IMR-90 (cell line): Measurements from ENCODE around the gene SRC. TPM values are rescaled to one million over a fixed set of nuclear protein-coding genes. Genes with fewer than 3 reads are reported as not detected.

ENCODE experiments used
- ATAC-seq: fragments of 200-7000 bp; cut with Tn5 transposase; 2 replicates; pipeline ENCODE4 v1.9.1; 2020; ENCODE audit warnings: low read depth, mild to moderate bottlenecking, moderate library complexity
- BruUV-seq: library from RNA; stranded (reverse); fragments of 400-500 nt; replicated peaks from 2 replicates; lab custom pipeline; 2021; lab: Mats Ljungman, UMichigan
- CTCF ChIA-PET: fragments of 300-600 bp; formaldehyde crosslinking; extraction: SDS; loops from one replicate; lab custom pipeline; 2021; ENCODE audit warnings: antibody characterized with exemption; lab: Yijun Ruan, JAX
- POLR2A ChIA-PET: fragments of 300-600 bp; sonication (Branson Sonifier 250); formaldehyde crosslinking; loops from one replicate; lab custom pipeline; 2022; ENCODE audit warnings: antibody characterized with exemption; ENCODE audit not compliant: unreplicated experiment; lab: Charles Lee
- DNase-seq: peaks from one replicate; pipeline ENCODE4 v3.0.0; 2013
- H2AFZ ChIP-seq: replicated peaks from 2 replicates; pipeline ENCODE3; 2013; ENCODE audit warnings: low read length, mild to moderate bottlenecking; ENCODE audit not compliant: poor library complexity
- H2AK5ac ChIP-seq: 2 replicates; pipeline ENCODE4 v1.6.1; 2013; ENCODE audit warnings: low read depth, low read length, inconsistent platforms
- H2AK9ac ChIP-seq: replicated peaks from 2 replicates; pipeline ENCODE3; 2013; ENCODE audit warnings: mild to moderate bottlenecking, low read depth, low read length, moderate library complexity; ENCODE audit not compliant: poor library complexity
- H2BK120ac ChIP-seq: 2 replicates; pipeline ENCODE4 v1.6.1; 2013; ENCODE audit warnings: low read depth, low read length, inconsistent platforms
- H2BK15ac ChIP-seq: 3 replicates; pipeline ENCODE4 v1.6.1; 2013; ENCODE audit warnings: low read depth, low read length, inconsistent platforms
- H2BK20ac ChIP-seq: 2 replicates; pipeline ENCODE4 v1.6.1; 2013; ENCODE audit warnings: low read depth, mild to moderate bottlenecking, inconsistent platforms, low read length, moderate library complexity
- H2BK5ac ChIP-seq: 2 replicates; pipeline ENCODE4 v1.6.1; 2013; ENCODE audit warnings: mild to moderate bottlenecking, low read depth, low read length, inconsistent platforms; ENCODE audit not compliant: poor library complexity, severe bottlenecking
- H3K14ac ChIP-seq: replicated peaks from 2 replicates; pipeline ENCODE4 v1.6.1; 2013; ENCODE audit warnings: low read depth, low read length, inconsistent platforms
- H3K18ac ChIP-seq: 2 replicates; pipeline ENCODE4 v1.6.1; 2013; ENCODE audit warnings: low read depth, low read length, control low read depth
- H3K23ac ChIP-seq: 2 replicates; pipeline ENCODE4 v1.6.1; 2013; ENCODE audit warnings: low read depth, low read length, inconsistent platforms
- H3K27ac ChIP-seq: 2 replicates; pipeline ENCODE4 v1.5.1; 2013; ENCODE audit warnings: mild to moderate bottlenecking, control low read depth, low read length; ENCODE audit not compliant: insufficient read depth
- H3K27me3 ChIP-seq: 2 replicates; pipeline ENCODE4 v1.6.1; 2013; ENCODE audit warnings: low read length; ENCODE audit not compliant: control insufficient read depth, insufficient read depth
- H3K36me3 ChIP-seq: 2 replicates; pipeline ENCODE4 v1.6.1; 2013; ENCODE audit warnings: low read length, mixed read lengths; ENCODE audit not compliant: control insufficient read depth, insufficient read depth
- H3K4ac ChIP-seq: 2 replicates; pipeline ENCODE4 v1.6.1; 2013; ENCODE audit warnings: low read depth, low read length, inconsistent platforms
- H3K4me1 ChIP-seq: 2 replicates; pipeline ENCODE4 v1.6.1; 2013; ENCODE audit warnings: low read length, mixed read lengths; ENCODE audit not compliant: control insufficient read depth, insufficient read depth
- H3K4me2 ChIP-seq: 2 replicates; pipeline ENCODE4 v1.6.1; 2013; ENCODE audit warnings: low read depth, mild to moderate bottlenecking, control low read depth, low read length, moderate library complexity
- H3K4me3 ChIP-seq: 2 replicates; pipeline ENCODE4 v1.5.1; 2013; ENCODE audit warnings: low read depth, mild to moderate bottlenecking, control low read depth, low read length, moderate library complexity; ENCODE audit not compliant: insufficient read depth
- H3K56ac ChIP-seq: 2 replicates; pipeline ENCODE4 v1.6.1; 2013; ENCODE audit warnings: low read length, inconsistent platforms; ENCODE audit not compliant: insufficient read depth; ENCODE audit errors: extremely low read depth
- H3K79me1 ChIP-seq, 2 experiments: 2 replicates each; pipeline ENCODE4 v1.6.1; 2013; ENCODE audit warnings: low read length in 2 of 2, inconsistent platforms in 1 of 2, low read depth in 1 of 2
- H3K9ac ChIP-seq: 2 replicates; pipeline ENCODE4 v1.6.1; 2013; ENCODE audit warnings: low read depth, low read length, control low read depth
- H3K9me1 ChIP-seq: 2 replicates; pipeline ENCODE4 v1.6.1; 2013; ENCODE audit warnings: low read length, inconsistent platforms; ENCODE audit not compliant: insufficient read depth
- H3K9me3 ChIP-seq: 2 replicates; pipeline ENCODE4 v1.6.1; 2013; ENCODE audit warnings: low read length; ENCODE audit not compliant: control insufficient read depth, insufficient read depth
- H4K20me1 ChIP-seq: 2 replicates; pipeline ENCODE4 v1.6.1; 2013; ENCODE audit warnings: low read length, inconsistent platforms; ENCODE audit not compliant: insufficient read depth
- H4K5ac ChIP-seq: 2 replicates; pipeline ENCODE4 v1.6.1; 2013; ENCODE audit warnings: mild to moderate bottlenecking, low read depth, low read length, control low read depth
- H4K8ac ChIP-seq, 2 experiments: 2 replicates each; pipeline ENCODE4 v1.6.1; 2013; ENCODE audit warnings: low read depth in 2 of 2, low read length in 2 of 2, control low read depth in 1 of 2, inconsistent platforms in 1 of 2
- H4K91ac ChIP-seq: 2 replicates; pipeline ENCODE4 v1.6.1; 2013; ENCODE audit warnings: low read depth, low read length, inconsistent platforms; ENCODE audit not compliant: insufficient read depth
- BHLHE40 ChIP-seq: fragments of 150-350 bp; IDR thresholded peaks from 2 replicates; pipeline ENCODE4 v1.6.1; 2016; ENCODE audit warnings: mild to moderate bottlenecking, low read depth, low read length
- CEBPB ChIP-seq: IDR thresholded peaks from 2 replicates; pipeline ENCODE4 v1.6.1; 2012; ENCODE audit warnings: low read depth, low read length, improper control_type of control experiment
- CHD1 ChIP-seq: IDR thresholded peaks from 2 replicates; pipeline ENCODE4 v1.6.1; 2012; ENCODE audit warnings: low read depth, low read length, improper control_type of control experiment
- FOS ChIP-seq: fragments of 150-350 bp; IDR thresholded peaks from 2 replicates; pipeline ENCODE4 v1.6.1; 2016; ENCODE audit warnings: low read depth, low read length
- MAFK ChIP-seq: IDR thresholded peaks from 2 replicates; pipeline ENCODE4 v1.6.1; 2012; ENCODE audit warnings: low read depth, low read length, improper control_type of control experiment
- MAZ ChIP-seq: IDR thresholded peaks from 2 replicates; pipeline ENCODE4 v1.6.1; 2012; ENCODE audit warnings: low read depth, mild to moderate bottlenecking, low read length, improper control_type of control experiment, moderate library complexity, borderline replicate concordance
- MXI1 ChIP-seq: IDR thresholded peaks from 2 replicates; pipeline ENCODE4 v1.6.1; 2012; ENCODE audit warnings: low read depth, mild to moderate bottlenecking, low read length, moderate library complexity, borderline replicate concordance
- NFE2L2 ChIP-seq: fragments of 150-350 bp; IDR thresholded peaks from 2 replicates; pipeline ENCODE4 v1.6.1; 2016; ENCODE audit warnings: low read depth, mild to moderate bottlenecking, low read length
- POLR2A ChIP-seq: IDR thresholded peaks from 2 replicates; pipeline ENCODE4 v1.6.1; 2012; ENCODE audit warnings: mild to moderate bottlenecking, low read depth, low read length
- RAD21 ChIP-seq: IDR thresholded peaks from 2 replicates; pipeline ENCODE4 v1.6.1; 2012; ENCODE audit warnings: low read length, improper control_type of control experiment
- RCOR1 ChIP-seq: IDR thresholded peaks from 2 replicates; pipeline ENCODE4 v1.6.1; 2012; ENCODE audit warnings: mild to moderate bottlenecking, low read length, improper control_type of control experiment; ENCODE audit not compliant: insufficient replicate concordance
- RFX5 ChIP-seq: IDR thresholded peaks from 2 replicates; pipeline ENCODE4 v1.8.0; 2012; ENCODE audit warnings: low read depth, mild to moderate bottlenecking, low read length, moderate library complexity
- SMC3 ChIP-seq: fragments of 150-350 bp; IDR thresholded peaks from 2 replicates; pipeline ENCODE4 v1.6.1; 2016; ENCODE audit warnings: low read depth, mild to moderate bottlenecking, antibody characterized with exemption, low read length, moderate library complexity
- WGBS, 2 experiments: methylation state at CpG; one replicate each; pipeline versions ENCODE4 v1.1.5 to v1.1.7; 2013; ENCODE audit warnings: missing lambda C conversion rate in 2 of 2; ENCODE audit not compliant: insufficient read length in 1 of 2; ENCODE audit errors: extremely low coverage in 2 of 2; 5-methylcytosine and 5-hydroxymethylcytosine counted together
- dilution Hi-C: fragments of 300-500 bp; cut with HindIII; formaldehyde crosslinking; loops from one replicate; pipeline ENCODE4 v1.14.3; 2018; ENCODE audit warnings: low sequenced_read_pairs; ENCODE audit not compliant: unreplicated experiment
- in situ Hi-C: fragments of 300-500 bp; cut with MboI; formaldehyde crosslinking; loops from 3 replicates; pipeline ENCODE4 v1.14.3; 2019; ENCODE audit warnings: low sequenced_read_pairs, inconsistent platforms, mixed read lengths
- intact Hi-C: fragments of 100-400 bp; cut with micrococcal nuclease; formaldehyde crosslinking; loops from 2 replicates; pipeline ENCODE4 v1.10.0; 2022
- polyA plus RNA-seq, 3 experiments: library from polyadenylated mRNA; depleted of rRNA; stranded (reverse); fragments of >200 nt; gene quantifications; 2 replicates each; pipeline ENCODE4 v1.2.3, GENCODE V29; 2012; ENCODE audit warnings: low replicate concordance in 1 of 3
- total RNA-seq: library from RNA; depleted of rRNA; stranded (reverse); fragments of >200 nt; gene quantifications from 2 replicates; pipeline ENCODE4 v1.2.3, GENCODE V29; 2012
- TF ChIP-seq, protein P1 (sequence below): fragments of 150-350 bp; IDR thresholded peaks from 2 replicates; pipeline ENCODE4 v1.6.1; 2017; ENCODE audit warnings: mild to moderate bottlenecking, antibody characterized with exemption, low read length, low read depth
- TF ChIP-seq, protein P2 (sequence below): conservative IDR thresholded peaks from 2 replicates; pipeline ENCODE4 v1.5.1; 2012; ENCODE audit warnings: mild to moderate bottlenecking, low read depth, low read length, improper control_type of control experiment
- TF ChIP-seq, protein P3 (sequence below): fragments of 150-350 bp; IDR thresholded peaks from 2 replicates; pipeline ENCODE4 v1.6.1; 2016; ENCODE audit warnings: low read depth, mild to moderate bottlenecking, low read length, moderate library complexity, borderline replicate concordance

Gene SRC
- total and polyA plus RNA-seq, 2 of the 4 experiments (the other 2 are of a cell fraction) = 7.0 to 24.2 TPM

DNA sequence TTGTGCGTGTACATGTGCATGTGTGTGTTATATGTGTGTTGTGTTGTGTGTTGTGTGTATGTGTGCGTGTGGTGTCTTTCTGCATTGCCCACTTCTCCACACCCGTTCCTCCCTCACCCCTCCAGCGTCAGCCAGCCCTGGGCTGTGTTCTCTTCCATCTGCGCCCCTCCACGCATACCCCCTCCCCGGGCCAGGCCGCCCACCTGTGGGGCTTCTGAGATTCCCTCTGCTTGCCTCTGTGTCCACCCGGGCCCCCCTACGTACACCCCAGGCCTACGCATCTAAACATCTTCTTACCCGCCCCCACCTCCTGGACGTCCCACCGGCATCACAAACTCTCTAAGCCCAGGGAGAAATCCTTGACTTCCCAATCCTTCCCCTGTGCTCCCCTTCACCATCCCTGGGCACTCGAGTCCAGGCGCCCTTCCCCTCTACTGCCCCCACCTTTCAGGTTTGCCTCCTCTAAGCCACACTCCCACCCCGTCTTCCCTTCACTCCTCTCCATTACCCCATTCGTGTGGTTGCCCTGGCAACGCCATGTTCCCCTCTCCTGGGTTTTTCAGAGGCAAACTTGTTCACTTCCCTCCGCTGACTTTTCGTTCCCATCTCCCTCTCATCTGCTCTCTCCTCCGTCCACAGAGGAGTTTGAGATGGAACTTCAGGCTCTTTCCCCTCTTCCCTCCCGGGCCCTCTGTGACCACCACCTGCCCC lies 93.4 kb downstream of the SRC start:
- Histone ChIP-seq H3K56ac (no peak overlapping the region), H2AFZ (no peak overlapping the region), H3K14ac (no peak overlapping the region), H3K4me3 (no peak overlapping the region), H3K79me1 (no peaks in the 10 kb centered on the region), H3K4me2 (no peak overlapping the region), H3K9me3 (no peaks in the 10 kb centered on the region), H2BK5ac (no peak overlapping the region), H2BK20ac (no peak overlapping the region), H2AK9ac (no peak overlapping the region), H4K91ac (no peak overlapping the region), H2BK15ac (no peak overlapping the region), H3K18ac (no peak overlapping the region), H3K27ac (no peak overlapping the region), H4K8ac (no peak overlapping the region), H4K20me1 (no peaks in the 10 kb centered on the region), H2BK120ac (no peak overlapping the region), H3K9me1 (0 out of 2 replicates have a peak, but pooled peaks cover 4% of the 10 kb centered on the region), H3K36me3 (no peaks in the 10 kb centered on the region), H4K5ac (no peak overlapping the region), H2AK5ac (no peak overlapping the region), H3K4ac (no peak overlapping the region), H3K9ac (no peak overlapping the region), H3K4me1 (no peaks in the 10 kb centered on the region), H3K27me3 (peaks cover 60% of the 10 kb centered on the region), H3K23ac (no peak overlapping the region)
- ChIA-PET POLR2A (no interaction called here), CTCF (no interaction called here)
- no peak for DNase-seq
- dilution Hi-C loops (no loop called here), in situ Hi-C loops (no loop called here), intact Hi-C loops (no loop called here)
- WGBS, 2 experiments = 37% methylated on average over 11 of the region's 23 CpGs; no CpG with 5 or more reads in 1 of the 2 experiments
- ATAC-seq = no peak
- no peak for TF ChIP-seq MAZ
- TF ChIP-seq RCOR1 = no peak
- TF ChIP-seq RFX5 = no peak
- TF ChIP-seq CEBPB = no peak
- TF ChIP-seq, protein P1, sequence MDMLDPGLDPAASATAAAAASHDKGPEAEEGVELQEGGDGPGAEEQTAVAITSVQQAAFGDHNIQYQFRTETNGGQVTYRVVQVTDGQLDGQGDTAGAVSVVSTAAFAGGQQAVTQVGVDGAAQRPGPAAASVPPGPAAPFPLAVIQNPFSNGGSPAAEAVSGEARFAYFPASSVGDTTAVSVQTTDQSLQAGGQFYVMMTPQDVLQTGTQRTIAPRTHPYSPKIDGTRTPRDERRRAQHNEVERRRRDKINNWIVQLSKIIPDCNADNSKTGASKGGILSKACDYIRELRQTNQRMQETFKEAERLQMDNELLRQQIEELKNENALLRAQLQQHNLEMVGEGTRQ = no peak
- TF ChIP-seq, protein P2, sequence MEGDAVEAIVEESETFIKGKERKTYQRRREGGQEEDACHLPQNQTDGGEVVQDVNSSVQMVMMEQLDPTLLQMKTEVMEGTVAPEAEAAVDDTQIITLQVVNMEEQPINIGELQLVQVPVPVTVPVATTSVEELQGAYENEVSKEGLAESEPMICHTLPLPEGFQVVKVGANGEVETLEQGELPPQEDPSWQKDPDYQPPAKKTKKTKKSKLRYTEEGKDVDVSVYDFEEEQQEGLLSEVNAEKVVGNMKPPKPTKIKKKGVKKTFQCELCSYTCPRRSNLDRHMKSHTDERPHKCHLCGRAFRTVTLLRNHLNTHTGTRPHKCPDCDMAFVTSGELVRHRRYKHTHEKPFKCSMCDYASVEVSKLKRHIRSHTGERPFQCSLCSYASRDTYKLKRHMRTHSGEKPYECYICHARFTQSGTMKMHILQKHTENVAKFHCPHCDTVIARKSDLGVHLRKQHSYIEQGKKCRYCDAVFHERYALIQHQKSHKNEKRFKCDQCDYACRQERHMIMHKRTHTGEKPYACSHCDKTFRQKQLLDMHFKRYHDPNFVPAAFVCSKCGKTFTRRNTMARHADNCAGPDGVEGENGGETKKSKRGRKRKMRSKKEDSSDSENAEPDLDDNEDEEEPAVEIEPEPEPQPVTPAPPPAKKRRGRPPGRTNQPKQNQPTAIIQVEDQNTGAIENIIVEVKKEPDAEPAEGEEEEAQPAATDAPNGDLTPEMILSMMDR = no peak
- no peak for TF ChIP-seq MXI1
- no peak for TF ChIP-seq RAD21
- no peak for TF ChIP-seq CHD1
- TF ChIP-seq MAFK = no peak
- TF ChIP-seq, protein P3, sequence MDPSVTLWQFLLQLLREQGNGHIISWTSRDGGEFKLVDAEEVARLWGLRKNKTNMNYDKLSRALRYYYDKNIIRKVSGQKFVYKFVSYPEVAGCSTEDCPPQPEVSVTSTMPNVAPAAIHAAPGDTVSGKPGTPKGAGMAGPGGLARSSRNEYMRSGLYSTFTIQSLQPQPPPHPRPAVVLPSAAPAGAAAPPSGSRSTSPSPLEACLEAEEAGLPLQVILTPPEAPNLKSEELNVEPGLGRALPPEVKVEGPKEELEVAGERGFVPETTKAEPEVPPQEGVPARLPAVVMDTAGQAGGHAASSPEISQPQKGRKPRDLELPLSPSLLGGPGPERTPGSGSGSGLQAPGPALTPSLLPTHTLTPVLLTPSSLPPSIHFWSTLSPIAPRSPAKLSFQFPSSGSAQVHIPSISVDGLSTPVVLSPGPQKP = no peak
- TF ChIP-seq POLR2A = no peak
- TF ChIP-seq NFE2L2 = no peak
- no peak for TF ChIP-seq BHLHE40
- TF ChIP-seq SMC3 = no peak
- no peak for TF ChIP-seq FOS
- no TSS peak for BruUV-seq
